Duodenal mucosa (tissue), 2 donors: ENCODE data around the gene SYNJ2.

Experiments used
- H3K27ac ChIP-seq: one replicate; pipeline ENCODE4 v1.7.0; 2013; ENCODE audit warnings: low read depth, low read length
- H3K27me3 ChIP-seq, 2 donors: one replicate each; pipeline ENCODE4 v1.7.0; 2013; ENCODE audit warnings: low read length in 2 of 2, control low read depth in 1 of 2; ENCODE audit not compliant: insufficient read depth in 2 of 2, control insufficient read depth in 1 of 2
- H3K36me3 ChIP-seq, 2 donors: one replicate each; pipeline ENCODE4 v1.7.0; 2013; ENCODE audit warnings: low read length in 2 of 2, control low read depth in 1 of 2; ENCODE audit not compliant: insufficient read depth in 2 of 2, control insufficient read depth in 1 of 2
- H3K4me1 ChIP-seq, 2 donors: one replicate each; pipeline ENCODE4 v1.7.0; 2013; ENCODE audit warnings: low read length in 2 of 2, control low read depth in 1 of 2; ENCODE audit not compliant: insufficient read depth in 2 of 2, control insufficient read depth in 1 of 2
- H3K4me3 ChIP-seq, 2 donors: one replicate each; pipeline ENCODE4 v1.7.0; 2013; ENCODE audit warnings: low read length in 2 of 2, low read depth in 1 of 2
- H3K9ac ChIP-seq, 2 donors: one replicate each; pipeline ENCODE4 v1.7.0; 2013; ENCODE audit warnings: low read length in 2 of 2, low read depth in 1 of 2
- H3K9me3 ChIP-seq, 2 donors: one replicate each; pipeline ENCODE4 v1.7.0; 2013; ENCODE audit warnings: low read length in 2 of 2, control low read depth in 1 of 2; ENCODE audit not compliant: control insufficient read depth in 1 of 2

The SYNJ2 gene

GRCh38 chr6:158020272-158020711 is 38.6 kb downstream of the SYNJ2 start:
- Histone ChIP-seq H3K27me3 (no peaks in the 10 kb centered on the region), H3K36me3 (peaks cover 7 to 31% of the 10 kb centered on the region in 2 donors), H3K4me1 (peaks cover 0 to 4% of the 10 kb centered on the region in 2 donors), H3K4me3 (no peak overlapping the region), H3K9ac (no peak overlapping the region), H3K9me3 (no peaks in the 10 kb centered on the region), H3K27ac (no peak overlapping the region)

GRCh38 chr6:158020811-158021210 is 39.1 kb downstream of the SYNJ2 start:
- H3K9ac ChIP-seq, result no peak overlapping the region
- no peaks in the 10 kb centered on the region for H3K27me3 ChIP-seq
- H3K9me3 ChIP-seq, result no peaks in the 10 kb centered on the region
- H3K27ac ChIP-seq, result no peak overlapping the region
- peaks cover 7 to 31% of the 10 kb centered on the region in 2 donors for H3K36me3 ChIP-seq
- H3K4me3 ChIP-seq, result no peak overlapping the region
- peaks cover 0 to 5% of the 10 kb centered on the region in 2 donors for H3K4me1 ChIP-seq

GRCh38 chr6:158021376-158021775 is 39.7 kb downstream of the SYNJ2 start:
- H3K9ac ChIP-seq, result no peak overlapping the region
- no peak overlapping the region for H3K4me3 ChIP-seq
- H3K9me3 ChIP-seq, result no peaks in the 10 kb centered on the region
- H3K36me3 ChIP-seq, result peaks cover 7 to 31% of the 10 kb centered on the region in 2 donors
- H3K27ac ChIP-seq, result no peak overlapping the region
- no peaks in the 10 kb centered on the region for H3K27me3 ChIP-seq
- H3K4me1 ChIP-seq, result peaks cover 6 to 11% of the 10 kb centered on the region in 2 donors

GRCh38 chr6:158021814-158022748 is 40.4 kb downstream of the SYNJ2 start:
- Histone ChIP-seq H3K27ac (no peak overlapping the region), H3K9me3 (no peaks in the 10 kb centered on the region), H3K4me3 (no peak overlapping the region), H3K27me3 (no peaks in the 10 kb centered on the region), H3K4me1 (peaks cover 13 to 18% of the 10 kb centered on the region in 2 donors), H3K36me3 (peaks cover 7 to 31% of the 10 kb centered on the region in 2 donors), H3K9ac (no peak overlapping the region)

GRCh38 chr6:158022749-158023596 is 41.3 kb downstream of the SYNJ2 start:
- Histone ChIP-seq H3K4me1 (peaks cover 15 to 20% of the 10 kb centered on the region in 2 donors), H3K4me3 (no peak overlapping the region), H3K27ac (no peak overlapping the region), H3K9ac (no peak overlapping the region), H3K9me3 (no peaks in the 10 kb centered on the region), H3K27me3 (no peaks in the 10 kb centered on the region), H3K36me3 (peaks cover 7 to 29% of the 10 kb centered on the region in 2 donors)

- H3K9ac ChIP-seq, result no peak overlapping the region
- H3K4me3 ChIP-seq, result no peak overlapping the region
- no peaks in the 10 kb centered on the region for H3K9me3 ChIP-seq
- H3K4me1 ChIP-seq, result peaks cover 15 to 20% of the 10 kb centered on the region in 2 donors
- peaks cover 7 to 23% of the 10 kb centered on the region in 2 donors for H3K36me3 ChIP-seq
- no peaks in the 10 kb centered on the region for H3K27me3 ChIP-seq
- H3K27ac ChIP-seq, result no peak overlapping the region
Measured at GRCh38 chr6:158023597-158023939, 41.9 kb downstream of the SYNJ2 start.

GRCh38 chr6:158024566-158025297 is 43.1 kb downstream of the SYNJ2 start:
- H3K4me1 ChIP-seq, result peaks cover 15 to 20% of the 10 kb centered on the region in 2 donors
- H3K9ac ChIP-seq, result no peak overlapping the region

GRCh38 chr6:158026054-158026900 is 44.6 kb downstream of the SYNJ2 start:
- Histone ChIP-seq H3K27me3 (no peaks in the 10 kb centered on the region), H3K9ac (peak overlapping the region; percentile 44 to 45), H3K27ac (peak overlapping the region; percentile 35), H3K4me3 (peak overlapping the region; percentile 41 to 58), H3K4me1 (peaks cover 16 to 23% of the 10 kb centered on the region in 2 donors), H3K9me3 (no peaks in the 10 kb centered on the region), H3K36me3 (peaks cover 5 to 15% of the 10 kb centered on the region in 2 donors)

More at GRCh38 chr6:158024566-158025297, 43.1 kb downstream of the SYNJ2 start:
- Histone ChIP-seq H3K9me3 (no peaks in the 10 kb centered on the region), H3K36me3 (peaks cover 7 to 18% of the 10 kb centered on the region in 2 donors), H3K4me3 (no peak overlapping the region), H3K27me3 (no peaks in the 10 kb centered on the region), H3K27ac (no peak overlapping the region)
